ENCODE data around the gene HSP90AB1.

- TF ChIP-seq CTCF (IDR thresholded peaks at IDR 0.05) (no peak), POLR2A (IDR thresholded peaks at IDR 0.05) (no peak)
These were observed 35.6 kb upstream of the HSP90AB1 start for GRCh38 chr6:44211284-44211683.
